ENCODE results near the gene KANSL2.
"Not testable (repeated sequence)": the region's sequence is repeated elsewhere in the genome, so short reads cannot be mapped to it uniquely, and the experiment has no call there.

KANSL2 gene

GRCh38 chr12:48682927-48683326, 889 bp upstream of the KANSL2 start:
- no peak for DNase-seq

GRCh38 chr12:48682533-48682905, 481 bp upstream of the KANSL2 start:
- DNase-seq, result not testable (repeated sequence)

GRCh38 chr12:48681399-48681709, 684 bp downstream of the KANSL2 start:
- no peak for DNase-seq

- DNase-seq, result no peak
These were observed 1.2 kb downstream of the KANSL2 start for GRCh38 chr12:48680861-48681260.

- no peak for DNase-seq
These were observed 3.4 kb downstream of the KANSL2 start for GRCh38 chr12:48678551-48679185.

GRCh38 chr12:48671231-48671856, 10.7 kb downstream of the KANSL2 start:
- no peak for DNase-seq

- DNase-seq, result no peak
These were observed 13.0 kb downstream of the KANSL2 start for GRCh38 chr12:48668996-48669395.

GRCh38 chr12:48659863-48660262, 22.2 kb downstream of the KANSL2 start:
- DNase-seq, result no peak

- no peak for DNase-seq
These were observed 30.4 kb downstream of the KANSL2 start for GRCh38 chr12:48651681-48652080.

- not testable (repeated sequence) for DNase-seq
These were observed 36.7 kb downstream of the KANSL2 start for GRCh38 chr12:48645354-48645753.

- no peak for DNase-seq
These were observed 39.0 kb downstream of the KANSL2 start for GRCh38 chr12:48643011-48643410.

GRCh38 chr12:48641752-48642555, 40.1 kb downstream of the KANSL2 start:
- not testable (repeated sequence) for DNase-seq

GRCh38 chr12:48640854-48641253, 41.2 kb downstream of the KANSL2 start:
- DNase-seq, result no peak

GRCh38 chr12:48640428-48640827, 41.6 kb downstream of the KANSL2 start:
- no peak for DNase-seq

- DNase-seq, result no peak
These were observed 51.0 kb downstream of the KANSL2 start for GRCh38 chr12:48631071-48631470.

GRCh38 chr12:48630346-48630745, 51.7 kb downstream of the KANSL2 start:
- no peak for DNase-seq

GRCh38 chr12:48629541-48629940, 52.5 kb downstream of the KANSL2 start:
- DNase-seq, result no peak

GRCh38 chr12:48627556-48627955, 54.5 kb downstream of the KANSL2 start:
- no peak for DNase-seq

- not testable (repeated sequence) for DNase-seq
These were observed 59.0 kb downstream of the KANSL2 start for GRCh38 chr12:48622997-48623396.

GRCh38 chr12:48618541-48618940, 63.5 kb downstream of the KANSL2 start:
- peak; percentile 19 for DNase-seq

GRCh38 chr12:48615681-48616080, 66.4 kb downstream of the KANSL2 start:
- DNase-seq, result no peak

GRCh38 chr12:48613321-48613720, 68.7 kb downstream of the KANSL2 start:
- DNase-seq, result no peak
